Loucy (cell line): ENCODE measurements around the gene ABT1.

Experiments used
- CTCF ChIP-seq: fragments of 200-600 bp; sonication (generic); conservative IDR thresholded peaks from 2 replicates; pipeline ENCODE4 v1.5.1; 2014; ENCODE audit warnings: mild to moderate bottlenecking, antibody characterized with exemption, low read length
- EZH2phosphoT487 ChIP-seq: fragments of 200-600 bp; IDR thresholded peaks from 2 replicates; pipeline ENCODE4 v1.6.1; 2018; ENCODE audit warnings: antibody characterized with exemption, mild to moderate bottlenecking, moderate library complexity, borderline replicate concordance

- TF ChIP-seq CTCF (no peak), EZH2phosphoT487 (no peak)
Measured at GRCh38 chr6:26611599-26611998, 14.8 kb downstream of the ABT1 start.
